Activated CD4-positive, alpha-beta T cell treated with anti-CD3 and anti-CD28 coated beads for 48 hours (primary cell): ENCODE results near the gene CYFIP2.
"Not testable (repeated sequence)": the region's sequence is repeated elsewhere in the genome, so short reads cannot be mapped to it uniquely, and the experiment has no call there.

Source experiments
- DNase-seq: peaks from one replicate; pipeline ENCODE4 v3.0.0-alpha.2; 2020

Gene CYFIP2

DNA sequence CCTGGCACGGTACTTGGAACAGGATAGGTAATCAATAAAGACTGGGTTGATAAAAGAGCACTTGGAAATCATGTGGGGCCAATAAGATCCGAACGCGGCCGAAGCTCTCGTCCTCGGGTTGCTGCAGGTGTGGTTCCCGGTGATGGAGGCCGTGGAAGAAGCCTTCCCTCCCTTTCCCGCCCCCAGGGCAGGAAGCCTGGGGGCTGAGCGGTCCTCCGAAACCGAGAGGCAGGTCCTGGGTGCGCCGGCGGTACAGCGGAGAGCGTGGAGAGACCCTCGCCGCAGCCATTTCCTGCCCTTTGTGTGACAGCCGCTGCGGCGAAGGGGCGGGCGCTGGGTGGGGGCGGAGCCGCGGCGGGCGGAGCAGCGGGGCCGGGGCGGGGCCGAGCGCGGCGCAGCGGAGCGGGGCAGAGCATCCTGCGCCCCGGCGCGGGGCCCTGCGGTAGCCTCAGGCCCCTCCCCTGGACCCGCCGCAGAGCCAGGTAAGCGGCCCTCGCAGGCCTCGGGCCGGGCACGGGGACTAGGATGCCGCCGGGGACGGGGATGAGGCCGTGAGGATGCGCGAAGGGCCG lies at the start of gene CYFIP2:
TSS of gene CYFIP2 (plus strand) at position 410 of the 572 bp plus-strand sequence. CDS start 19,239 bp downstream, outside the sequence.
- peak; percentile 85 for DNase-seq

DNA sequence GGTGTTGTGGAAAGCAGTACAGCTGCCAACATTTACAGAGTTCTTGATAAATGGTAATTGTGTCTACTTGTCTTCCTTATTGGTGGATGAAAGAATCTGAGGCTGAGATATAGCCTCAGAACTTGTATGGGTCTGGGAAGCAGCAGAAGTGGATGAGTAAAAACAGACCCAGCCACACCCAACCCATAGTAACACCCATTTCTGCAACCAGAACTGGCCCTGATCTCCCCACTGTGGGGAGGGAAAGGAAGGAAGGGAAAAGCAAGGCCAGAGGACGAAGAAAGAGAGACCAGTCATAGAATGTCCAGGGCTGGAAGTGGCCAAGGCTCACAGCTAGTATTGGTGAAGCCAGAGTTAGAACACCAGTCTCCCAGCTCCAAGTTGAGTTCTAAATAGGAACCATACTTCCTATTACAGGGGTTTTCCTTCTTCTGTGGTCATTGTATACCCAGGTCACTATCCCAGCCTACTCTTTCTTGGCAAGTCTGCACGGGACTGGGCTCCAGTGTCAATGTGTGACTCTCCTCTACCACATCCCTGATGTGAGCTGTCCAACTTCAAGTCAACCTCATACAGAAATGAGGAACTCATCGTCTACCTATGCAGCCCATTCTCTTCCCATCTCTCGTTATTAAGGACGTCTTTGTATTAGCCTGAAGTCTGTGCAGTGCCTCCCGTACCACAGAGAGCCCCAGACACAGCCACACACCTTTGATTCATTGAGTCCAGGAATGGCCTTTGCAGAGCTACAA lies 49.4 kb upstream of the CYFIP2 start:
- DNase-seq, result no peak

DNA sequence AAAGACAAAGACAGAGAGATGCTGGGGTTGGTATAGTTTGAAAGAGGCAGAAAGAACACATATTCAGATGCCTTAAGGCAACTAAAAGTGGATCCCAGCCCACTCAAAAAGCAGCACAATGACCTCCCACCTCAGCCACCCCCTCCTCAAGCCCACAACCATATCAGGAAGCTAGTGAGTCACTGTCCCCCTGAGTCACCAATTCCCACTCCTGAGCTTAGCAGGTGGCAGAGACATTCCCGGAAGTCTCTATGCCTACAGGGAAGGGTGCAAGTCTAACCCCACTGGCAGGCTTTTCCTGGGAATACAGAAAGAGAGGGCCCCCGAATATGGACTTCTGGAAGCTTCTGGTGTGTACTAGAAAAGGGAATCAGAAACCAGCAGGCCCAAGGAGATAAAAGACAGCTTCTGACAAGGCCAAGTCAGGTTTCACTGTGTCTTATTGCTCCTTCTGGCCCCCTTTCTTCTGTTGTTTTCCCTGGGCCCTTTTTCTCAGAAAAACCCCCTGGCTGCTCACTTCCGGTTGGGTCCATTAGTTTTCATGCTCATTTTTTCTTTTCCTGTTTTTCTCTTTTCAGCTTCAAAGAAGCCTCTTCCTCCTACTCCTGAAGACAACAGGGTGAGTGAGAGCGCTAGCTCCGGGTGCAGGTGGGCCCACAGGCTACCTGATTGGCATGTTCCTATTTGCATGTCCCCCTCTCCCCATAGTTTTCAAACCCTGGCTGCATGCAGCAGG lies 48.5 kb upstream of the CYFIP2 start:
- DNase-seq, result peak; percentile 54

DNA sequence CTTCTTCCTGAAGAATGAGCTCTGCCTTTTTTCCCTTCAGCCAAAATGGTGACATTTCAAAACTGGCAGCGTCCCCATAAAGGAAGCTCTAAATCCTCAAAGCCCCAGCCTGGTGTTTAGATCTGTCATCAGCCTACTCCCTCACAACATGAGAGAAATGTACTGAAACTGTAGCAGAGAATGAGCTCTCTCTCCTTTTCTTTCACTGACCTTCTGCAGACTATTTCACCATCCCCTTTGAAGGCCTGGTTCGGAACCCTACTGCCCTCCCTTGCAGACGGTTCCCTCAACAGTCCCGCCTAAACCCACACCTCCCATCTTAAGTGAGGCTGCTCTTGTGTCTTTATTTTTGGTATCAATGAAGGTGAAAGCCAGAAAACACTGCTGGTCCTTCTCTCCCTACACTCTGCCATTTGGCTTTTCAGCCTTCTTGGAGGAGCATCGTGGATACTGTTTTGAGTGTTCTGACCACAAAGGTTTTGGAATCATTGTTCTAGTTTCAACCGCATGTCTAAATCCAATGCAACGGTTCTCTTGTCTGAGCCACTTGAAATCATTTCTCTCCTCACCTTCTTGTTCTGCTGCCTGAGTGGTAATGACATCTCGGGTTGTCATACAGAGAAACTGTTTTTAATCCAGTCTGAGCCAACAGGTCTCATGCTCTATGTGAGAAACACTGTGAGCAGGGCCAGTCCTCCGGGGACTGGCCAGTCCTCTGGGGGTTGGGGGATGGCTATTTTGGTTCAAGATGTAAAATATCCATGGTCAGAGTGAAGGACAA lies 46.2 kb upstream of the CYFIP2 start:
- DNase-seq, result peak; percentile 51

DNA sequence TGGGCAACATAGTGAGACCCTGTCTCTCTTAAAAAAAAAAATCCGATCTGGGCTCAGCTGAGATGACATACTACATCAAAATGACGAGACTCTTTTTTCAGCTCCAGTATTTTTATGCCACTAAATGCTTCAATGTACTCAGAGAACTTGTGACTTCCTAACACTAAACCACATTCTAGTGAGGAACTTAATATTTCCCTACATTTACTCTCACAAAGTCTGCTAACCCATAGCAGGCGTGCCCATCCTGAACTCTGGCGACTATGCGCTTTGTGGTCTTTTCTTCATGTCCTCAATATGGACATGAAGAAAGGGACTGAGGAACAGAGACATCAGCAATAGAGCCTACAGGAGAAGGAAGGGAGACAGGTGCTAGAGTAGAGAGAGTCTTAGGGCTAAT lies 44.0 kb upstream of the CYFIP2 start:
- DNase-seq, result no peak

DNA sequence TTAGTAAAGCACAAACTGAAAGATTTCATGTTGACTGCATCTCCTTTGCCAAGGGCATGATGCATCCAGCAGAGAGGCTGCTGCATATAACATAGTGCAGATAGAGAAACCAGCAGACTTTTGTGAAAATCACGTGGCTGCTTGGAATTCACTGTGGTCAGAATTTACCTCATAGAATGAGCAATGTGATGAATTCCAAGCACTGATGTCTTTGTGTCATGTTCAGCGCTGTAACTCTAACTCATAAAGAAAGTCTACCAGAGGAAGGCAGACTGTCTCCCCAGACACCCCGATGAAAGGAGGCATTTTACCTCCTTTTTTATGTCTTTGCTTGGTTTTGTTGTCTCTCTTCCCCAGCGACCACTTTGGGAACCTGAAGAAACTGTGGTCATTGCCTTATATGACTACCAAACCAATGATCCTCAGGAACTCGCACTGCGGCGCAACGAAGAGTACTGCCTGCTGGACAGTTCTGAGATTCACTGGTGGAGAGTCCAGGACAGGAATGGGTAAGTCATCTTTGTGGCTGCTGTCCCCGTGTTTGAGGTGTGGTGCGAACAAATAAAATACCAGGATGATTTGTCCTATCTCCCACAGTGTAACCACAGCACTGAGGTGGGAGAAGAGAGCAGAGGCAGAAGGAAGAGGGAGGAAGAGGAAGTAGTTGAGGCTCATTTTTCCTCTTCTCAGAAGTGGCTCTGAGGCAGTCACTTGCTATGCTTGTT lies 43.3 kb upstream of the CYFIP2 start:
- DNase-seq, result peak; percentile 80

DNA sequence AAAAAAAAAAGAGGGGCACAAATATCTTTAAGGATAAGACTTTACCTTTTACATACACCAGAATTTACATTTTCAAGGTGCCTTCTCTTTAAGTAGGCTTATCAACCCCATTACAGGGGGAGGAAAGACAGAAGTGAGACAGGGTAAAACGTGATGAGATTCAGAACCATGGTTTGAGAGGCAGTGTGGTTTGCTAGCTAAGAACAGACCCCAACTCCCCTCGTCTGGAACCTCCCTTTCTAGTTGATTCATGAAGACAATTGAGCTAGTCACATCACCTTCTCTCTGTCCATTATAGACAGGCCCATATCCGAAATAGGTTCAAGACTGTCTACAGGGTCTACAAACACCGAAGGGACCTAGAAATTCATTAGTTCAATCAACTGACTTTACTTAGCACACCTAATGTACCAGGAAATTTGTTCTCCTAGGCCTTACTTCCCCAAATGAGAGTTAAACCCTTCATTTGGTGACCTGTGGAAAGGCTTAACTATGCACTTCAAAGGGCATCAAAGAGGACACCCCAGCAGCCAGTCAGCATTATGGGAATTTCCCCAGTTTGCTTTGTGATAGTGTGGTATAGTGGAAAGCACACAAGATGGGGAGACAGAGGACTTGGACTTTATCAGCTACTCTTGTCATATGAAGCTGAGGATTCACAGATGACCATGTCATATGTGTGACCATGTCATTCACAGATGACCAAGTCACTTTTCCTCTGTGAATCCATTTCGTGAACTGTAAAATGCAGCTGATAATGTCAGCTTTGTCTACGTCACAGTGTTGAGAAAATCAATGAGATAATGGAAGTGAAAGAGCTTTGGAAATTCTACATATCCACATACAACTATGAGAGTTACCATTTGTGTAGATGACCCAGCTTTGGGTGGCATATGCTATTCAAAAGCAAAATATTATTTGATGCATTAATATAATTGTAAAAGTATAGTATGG lies 40.2 kb upstream of the CYFIP2 start:
- no peak for DNase-seq

DNA sequence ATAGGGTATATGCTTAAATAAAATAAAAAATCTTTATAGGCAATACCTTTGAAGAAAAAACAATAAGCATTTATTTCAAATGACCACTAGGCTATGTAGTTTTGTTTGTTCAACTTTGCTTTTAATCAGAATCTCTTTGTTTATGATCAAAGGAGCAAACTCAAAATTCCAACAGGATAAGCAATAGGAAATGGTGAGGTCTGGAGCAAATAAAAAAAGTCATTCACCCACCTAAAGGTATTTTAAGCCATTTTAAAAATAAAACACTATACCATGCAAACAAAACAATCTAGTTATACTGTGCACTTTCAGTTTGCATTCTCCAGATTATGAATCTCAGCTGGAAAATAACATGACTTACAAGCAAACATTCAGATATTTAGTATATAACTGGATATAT lies 35.3 kb upstream of the CYFIP2 start:
- no peak for DNase-seq

DNA sequence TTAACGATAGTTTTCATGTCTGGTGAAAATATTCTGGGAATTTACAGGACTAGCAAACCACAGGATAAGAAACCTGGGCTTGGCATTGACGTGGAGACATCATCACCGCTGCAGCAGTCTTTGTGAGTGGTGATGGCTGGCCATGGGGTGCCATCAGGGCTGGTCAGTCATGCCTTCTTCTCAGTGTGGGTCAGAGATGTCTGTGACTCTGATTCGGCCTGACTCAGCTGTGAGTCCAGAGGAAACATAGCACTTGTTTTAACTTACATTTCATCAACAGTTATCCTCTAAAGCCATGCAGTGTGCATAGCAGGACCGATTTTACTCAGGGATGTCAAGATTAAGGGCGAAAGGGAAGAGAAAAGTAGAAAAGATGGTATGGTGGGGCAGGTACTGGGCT lies 33.2 kb upstream of the CYFIP2 start:
- DNase-seq, result no peak

DNA sequence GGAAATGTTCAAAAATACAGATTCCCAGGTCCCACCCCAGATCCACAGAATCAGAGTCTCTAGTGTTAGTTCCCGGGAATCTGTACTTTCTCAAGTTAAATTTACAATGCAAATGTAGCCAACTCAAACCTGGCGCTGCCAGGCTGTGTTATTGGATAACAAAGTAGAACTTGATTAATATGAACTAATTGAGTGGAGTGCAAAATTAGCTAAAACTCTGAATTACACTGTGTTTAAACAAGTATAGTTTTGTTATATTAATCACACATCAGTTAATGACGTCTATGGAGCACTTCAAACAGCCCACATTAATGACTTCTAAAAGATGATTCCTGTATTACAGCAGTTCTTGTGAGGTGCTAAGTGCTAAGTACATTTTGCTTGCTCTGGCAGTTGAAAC lies 32.4 kb upstream of the CYFIP2 start:
- no peak for DNase-seq

DNA sequence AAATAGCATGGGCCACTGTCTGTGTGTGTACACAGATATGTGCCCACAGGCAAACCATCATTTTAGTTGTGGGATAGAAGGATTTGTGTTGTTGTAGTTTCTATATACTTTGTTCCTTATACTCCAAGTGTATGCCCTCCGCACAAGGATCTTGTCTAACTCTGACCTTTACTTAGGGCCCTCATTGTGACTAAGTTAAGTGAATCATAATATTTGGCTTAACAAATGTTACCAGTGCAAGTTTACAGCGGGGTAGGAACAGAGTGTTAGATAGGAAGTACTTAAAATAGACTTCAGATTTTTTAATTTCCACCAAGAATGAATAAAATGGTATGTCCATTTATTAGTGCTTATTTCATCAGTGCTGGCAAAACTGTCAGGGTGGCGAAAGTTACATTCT lies 29.5 kb upstream of the CYFIP2 start:
- DNase-seq, result no peak

DNA sequence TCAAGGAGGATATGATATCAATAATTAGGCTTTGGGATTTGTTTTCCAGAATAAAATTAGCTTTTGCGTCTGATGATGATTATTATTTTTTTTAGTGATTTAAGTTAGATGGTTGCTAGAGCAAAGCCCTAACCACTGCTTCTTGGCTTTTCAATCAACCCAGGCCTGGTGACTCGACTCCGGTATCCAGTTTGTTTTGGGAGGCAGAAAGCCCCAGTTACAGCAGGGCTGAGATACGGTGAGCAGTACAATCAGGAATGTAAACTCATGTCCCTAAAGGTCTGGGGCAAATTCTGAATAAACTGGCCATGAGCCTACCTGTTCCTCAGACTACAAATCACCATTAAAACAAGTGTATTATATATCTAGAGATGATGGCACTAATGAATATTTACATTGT lies 24.4 kb upstream of the CYFIP2 start:
- no peak for DNase-seq

DNA sequence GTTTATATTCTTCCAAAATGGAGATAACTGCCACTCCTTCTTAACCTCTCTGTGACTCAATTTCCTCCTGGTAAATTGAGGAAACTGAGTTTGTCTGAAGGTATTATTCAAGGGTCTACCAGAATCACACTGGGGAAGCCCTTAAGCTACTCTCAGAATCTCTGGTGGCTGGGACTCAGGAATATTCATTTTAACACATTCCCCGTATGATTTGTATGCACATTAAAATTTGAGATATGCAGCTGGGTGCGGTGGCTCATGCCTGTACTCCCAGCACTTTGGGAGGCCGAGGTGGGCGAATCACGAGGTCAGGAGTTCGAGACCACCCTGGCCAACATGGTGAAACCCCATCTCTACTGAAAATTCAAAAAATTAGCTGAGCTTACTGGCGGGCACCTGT lies 21.2 kb upstream of the CYFIP2 start:
- not testable (repeated sequence) for DNase-seq

DNA sequence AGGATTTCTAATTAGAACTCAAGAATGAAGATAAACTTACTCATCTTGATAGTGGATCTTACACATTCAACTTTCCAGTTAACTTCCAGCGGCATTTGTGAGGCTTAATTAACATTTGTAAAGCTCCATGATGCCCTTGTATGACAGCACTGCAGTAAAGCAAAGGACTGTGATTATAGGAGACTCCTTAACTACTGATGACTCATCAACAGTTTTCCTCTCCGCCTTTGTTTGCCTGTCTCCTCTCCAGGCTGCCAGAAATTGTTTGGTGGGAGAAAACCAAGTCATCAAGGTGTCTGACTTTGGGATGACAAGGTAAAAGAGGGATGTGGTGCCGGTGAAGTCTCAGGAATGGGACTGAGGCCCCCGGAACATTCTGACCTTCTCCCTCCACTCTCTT lies 20.4 kb upstream of the CYFIP2 start:
- DNase-seq, result no peak

DNA sequence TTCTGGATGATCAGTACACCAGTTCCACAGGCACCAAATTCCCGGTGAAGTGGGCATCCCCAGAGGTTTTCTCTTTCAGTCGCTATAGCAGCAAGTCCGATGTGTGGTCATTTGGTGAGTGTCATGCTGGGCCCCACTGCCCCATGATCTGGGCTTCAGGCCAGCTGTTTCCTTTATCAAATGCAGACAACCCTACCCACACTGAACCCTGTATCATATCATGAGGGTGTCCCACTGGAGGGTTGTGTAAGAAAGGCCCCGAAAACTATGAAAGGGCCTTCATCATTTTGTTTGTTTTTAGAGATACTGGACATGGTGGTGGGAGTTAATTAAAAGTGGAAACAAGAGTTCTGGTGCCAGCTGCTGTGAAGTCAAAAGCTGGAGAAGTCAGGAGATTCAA lies 20.0 kb upstream of the CYFIP2 start:
- DNase-seq, result no peak

DNA sequence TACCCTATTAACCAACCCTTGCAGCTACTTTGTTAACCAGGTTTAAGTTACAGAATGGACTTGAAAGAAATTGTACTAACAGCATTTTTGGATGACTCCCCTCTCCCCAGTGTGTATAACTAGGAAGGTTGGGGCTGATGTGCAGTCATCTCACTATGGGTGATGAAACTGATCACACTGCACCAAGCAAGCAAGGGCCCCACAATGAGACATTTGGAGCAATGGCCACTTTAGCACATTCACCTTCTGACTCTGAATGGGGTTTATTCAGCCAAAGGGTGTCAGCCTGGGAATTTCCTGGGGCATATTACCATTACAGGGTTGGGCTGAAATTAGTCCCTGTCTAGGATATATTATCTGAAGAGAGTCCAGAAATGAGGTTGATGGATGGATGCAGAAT lies 18.7 kb upstream of the CYFIP2 start:
- peak; percentile 63 for DNase-seq

DNA sequence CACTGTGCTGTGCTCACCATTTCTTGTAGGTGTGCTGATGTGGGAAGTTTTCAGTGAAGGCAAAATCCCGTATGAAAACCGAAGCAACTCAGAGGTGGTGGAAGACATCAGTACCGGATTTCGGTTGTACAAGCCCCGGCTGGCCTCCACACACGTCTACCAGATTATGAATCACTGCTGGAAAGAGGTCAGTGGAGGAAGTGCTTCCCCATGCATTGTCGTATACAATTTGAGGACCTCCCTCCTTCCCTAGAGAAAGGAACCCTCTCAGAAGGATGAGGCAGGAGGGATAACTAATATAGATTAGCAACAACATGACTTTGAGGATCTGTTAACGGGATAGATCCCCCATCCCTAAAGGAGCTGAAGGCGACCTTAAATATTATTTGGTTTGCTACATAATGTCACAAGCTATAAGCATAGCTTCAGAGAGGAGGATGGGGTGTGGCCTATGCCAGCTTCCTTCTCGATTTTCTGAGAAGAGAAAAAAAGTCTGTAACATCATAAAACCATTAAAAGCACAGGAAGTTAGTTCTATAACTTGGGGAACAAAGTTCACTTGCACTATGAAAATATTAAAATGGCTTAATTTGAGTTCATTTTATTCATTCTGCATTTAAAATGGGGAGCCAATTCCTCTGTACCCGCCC lies 17.0 kb upstream of the CYFIP2 start:
- DNase-seq, result peak; percentile 39

DNA sequence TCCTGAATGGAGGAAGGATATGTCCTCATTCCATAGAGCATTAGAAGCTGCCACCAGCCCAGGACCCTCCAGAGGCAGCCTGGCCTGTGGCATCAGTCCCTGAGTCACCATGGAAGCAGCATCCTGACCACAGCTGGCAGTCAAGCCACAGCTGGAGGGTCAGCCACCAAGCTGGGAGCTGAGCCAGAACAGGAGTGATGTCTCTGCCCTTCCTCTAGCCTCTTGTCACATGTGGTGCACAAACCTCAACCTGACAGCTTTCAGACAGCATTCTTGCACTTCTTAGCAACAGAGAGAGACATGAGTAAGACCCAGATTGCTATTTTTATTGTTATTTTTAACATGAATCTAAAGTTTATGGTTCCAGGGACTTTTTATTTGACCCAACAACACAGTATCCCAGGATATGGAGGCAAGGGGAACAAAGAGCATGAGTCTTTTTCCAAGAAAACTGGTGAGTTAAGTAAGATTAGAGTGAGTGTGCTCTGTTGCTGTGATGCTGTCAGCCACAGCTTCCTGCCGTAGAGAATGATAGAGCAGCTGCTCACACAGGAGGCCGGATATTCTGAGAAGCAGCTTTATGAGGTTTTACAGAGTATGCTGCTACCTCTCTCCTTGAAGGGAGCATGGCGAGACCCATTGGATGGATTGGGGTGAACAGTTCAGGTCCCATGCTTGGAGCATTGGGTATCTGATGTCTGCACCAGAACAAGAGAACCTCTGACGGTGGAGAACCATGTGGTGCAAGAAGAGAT lies 13.0 kb upstream of the CYFIP2 start:
- DNase-seq, result peak; percentile 62

DNA sequence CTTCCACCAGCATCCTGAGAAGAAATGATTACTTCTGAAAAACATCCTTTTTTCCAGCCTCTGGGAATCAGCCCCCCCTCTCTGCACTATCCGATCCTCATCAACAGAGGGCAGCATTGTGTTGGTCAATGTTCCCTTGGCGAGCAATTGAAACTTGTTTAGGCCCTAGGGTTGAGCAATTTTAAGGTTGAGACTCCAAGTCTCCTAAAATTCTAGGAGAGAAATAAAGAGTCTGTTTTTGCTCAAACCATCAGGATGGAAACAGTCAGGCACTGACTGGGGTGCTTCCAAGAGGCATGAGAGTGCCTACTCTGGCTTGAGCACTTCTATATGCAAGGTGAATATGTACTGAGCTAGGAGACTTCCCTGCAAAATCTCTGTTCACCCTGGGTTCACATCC lies 12.4 kb upstream of the CYFIP2 start:
- DNase-seq, result peak; percentile 43

DNA sequence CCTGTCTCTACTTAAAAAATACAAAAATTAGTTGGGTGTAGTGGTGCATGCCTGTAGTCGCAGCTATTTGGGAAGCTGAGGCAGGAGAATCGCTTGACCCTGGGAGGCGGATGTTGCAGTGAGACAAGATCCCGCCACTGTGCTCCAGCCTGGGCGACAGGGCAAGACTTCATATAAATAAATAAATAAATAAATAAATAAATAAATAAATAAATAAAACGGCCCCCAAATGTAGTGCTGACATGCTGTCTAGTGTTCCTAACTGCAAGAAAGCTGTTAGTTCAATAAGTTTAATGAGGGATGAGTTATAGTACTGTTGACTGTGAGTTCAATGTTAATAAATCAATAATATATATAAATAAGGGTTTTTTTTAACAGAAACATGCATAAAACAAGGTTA lies 7.5 kb upstream of the CYFIP2 start:
- no peak for DNase-seq
